AG10803 (cell line): ENCODE data around the gene UMPS.

Source experiments
- DNase-seq: peaks from one replicate; pipeline ENCODE4 v3.0.0; 2010; ENCODE audit warnings: low read depth
- H3K4me3 ChIP-seq: 2 replicates; pipeline ENCODE4 v1.5.1; 2011; ENCODE audit warnings: mild to moderate bottlenecking, low read length, control low read depth
- TF ChIP-seq, protein P1 (sequence below): conservative IDR thresholded peaks from 2 replicates; pipeline ENCODE4 v1.5.1; 2011; ENCODE audit warnings: mild to moderate bottlenecking, low read length, control low read depth, inconsistent platforms

The UMPS gene

GRCh38 chr3:124767691-124768090 lies 37.4 kb downstream of the UMPS start:
- no peak overlapping the region for H3K4me3 ChIP-seq
- TF ChIP-seq, protein P1, sequence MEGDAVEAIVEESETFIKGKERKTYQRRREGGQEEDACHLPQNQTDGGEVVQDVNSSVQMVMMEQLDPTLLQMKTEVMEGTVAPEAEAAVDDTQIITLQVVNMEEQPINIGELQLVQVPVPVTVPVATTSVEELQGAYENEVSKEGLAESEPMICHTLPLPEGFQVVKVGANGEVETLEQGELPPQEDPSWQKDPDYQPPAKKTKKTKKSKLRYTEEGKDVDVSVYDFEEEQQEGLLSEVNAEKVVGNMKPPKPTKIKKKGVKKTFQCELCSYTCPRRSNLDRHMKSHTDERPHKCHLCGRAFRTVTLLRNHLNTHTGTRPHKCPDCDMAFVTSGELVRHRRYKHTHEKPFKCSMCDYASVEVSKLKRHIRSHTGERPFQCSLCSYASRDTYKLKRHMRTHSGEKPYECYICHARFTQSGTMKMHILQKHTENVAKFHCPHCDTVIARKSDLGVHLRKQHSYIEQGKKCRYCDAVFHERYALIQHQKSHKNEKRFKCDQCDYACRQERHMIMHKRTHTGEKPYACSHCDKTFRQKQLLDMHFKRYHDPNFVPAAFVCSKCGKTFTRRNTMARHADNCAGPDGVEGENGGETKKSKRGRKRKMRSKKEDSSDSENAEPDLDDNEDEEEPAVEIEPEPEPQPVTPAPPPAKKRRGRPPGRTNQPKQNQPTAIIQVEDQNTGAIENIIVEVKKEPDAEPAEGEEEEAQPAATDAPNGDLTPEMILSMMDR, result no peak
- DNase-seq, result no peak

GRCh38 chr3:124768812-124769211 lies 38.6 kb downstream of the UMPS start:
- TF ChIP-seq, protein P1, result peak; percentile 35
- DNase-seq, result no peak

GRCh38 chr3:124769462-124769861 lies 39.2 kb downstream of the UMPS start:
- TF ChIP-seq, protein P1, result no peak
- no peak for DNase-seq
- no peak overlapping the region for H3K4me3 ChIP-seq

More at GRCh38 chr3:124768812-124769211, 38.6 kb downstream of the UMPS start:
- H3K4me3 ChIP-seq, result no peak overlapping the region

DNA sequence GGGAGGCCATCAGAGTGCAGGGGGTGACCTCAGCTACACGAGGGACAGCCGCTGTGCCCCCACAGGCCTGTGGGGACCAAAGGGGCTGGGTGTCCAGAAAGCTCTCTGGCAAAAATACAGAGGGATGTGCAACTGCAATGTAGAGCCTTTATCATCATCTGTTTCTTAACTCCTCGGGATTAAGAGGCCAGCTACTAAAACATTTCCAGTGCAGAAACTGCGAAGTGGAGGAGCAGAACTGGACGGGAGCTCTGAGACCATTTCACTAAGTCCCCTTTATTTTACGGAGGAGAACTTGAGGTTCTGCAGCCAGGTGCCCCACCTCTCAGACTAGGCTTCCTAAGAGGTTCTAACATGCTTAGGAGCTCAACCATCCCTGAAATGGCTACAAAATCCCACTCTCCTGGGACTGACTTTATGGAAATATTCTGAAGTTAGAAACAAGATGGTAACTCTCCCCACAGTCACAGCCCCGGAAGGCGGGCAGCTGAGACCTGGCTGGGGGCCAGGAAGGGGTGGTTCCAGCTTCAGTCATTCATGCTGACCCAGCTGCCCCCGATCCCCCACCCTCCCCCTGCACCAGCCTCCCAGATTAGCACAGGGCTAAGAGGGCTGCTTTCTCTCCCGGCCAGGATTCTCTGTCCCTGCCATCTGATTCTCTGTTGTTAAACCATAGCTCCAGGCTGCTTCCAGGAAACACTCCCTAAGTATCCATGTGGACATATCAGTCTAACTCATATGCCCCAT lies 40.3 kb downstream of the UMPS start:
- DNase-seq, result no peak
- no peak overlapping the region for H3K4me3 ChIP-seq
- TF ChIP-seq, protein P1, result no peak

DNA sequence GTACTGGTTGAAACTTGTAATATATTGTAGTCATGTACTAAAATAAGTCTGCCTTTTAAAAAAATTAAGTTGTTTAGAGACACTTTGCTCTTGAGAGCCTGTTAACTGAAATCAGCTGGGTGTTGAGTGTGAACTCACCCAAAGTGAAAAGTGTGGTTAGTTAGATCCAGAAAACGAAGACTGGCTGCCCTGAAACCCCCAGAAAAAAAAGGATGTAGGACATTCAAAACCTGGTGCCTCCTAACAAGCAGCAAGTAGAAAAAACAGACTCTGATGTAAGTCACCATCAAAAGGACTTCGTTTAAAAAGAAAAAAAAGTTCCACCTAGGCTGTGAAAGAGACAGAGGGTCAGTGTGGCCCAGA lies 40.8 kb downstream of the UMPS start:
- DNase-seq, result no peak
- no peak overlapping the region for H3K4me3 ChIP-seq
- TF ChIP-seq, protein P1, result no peak

DNA sequence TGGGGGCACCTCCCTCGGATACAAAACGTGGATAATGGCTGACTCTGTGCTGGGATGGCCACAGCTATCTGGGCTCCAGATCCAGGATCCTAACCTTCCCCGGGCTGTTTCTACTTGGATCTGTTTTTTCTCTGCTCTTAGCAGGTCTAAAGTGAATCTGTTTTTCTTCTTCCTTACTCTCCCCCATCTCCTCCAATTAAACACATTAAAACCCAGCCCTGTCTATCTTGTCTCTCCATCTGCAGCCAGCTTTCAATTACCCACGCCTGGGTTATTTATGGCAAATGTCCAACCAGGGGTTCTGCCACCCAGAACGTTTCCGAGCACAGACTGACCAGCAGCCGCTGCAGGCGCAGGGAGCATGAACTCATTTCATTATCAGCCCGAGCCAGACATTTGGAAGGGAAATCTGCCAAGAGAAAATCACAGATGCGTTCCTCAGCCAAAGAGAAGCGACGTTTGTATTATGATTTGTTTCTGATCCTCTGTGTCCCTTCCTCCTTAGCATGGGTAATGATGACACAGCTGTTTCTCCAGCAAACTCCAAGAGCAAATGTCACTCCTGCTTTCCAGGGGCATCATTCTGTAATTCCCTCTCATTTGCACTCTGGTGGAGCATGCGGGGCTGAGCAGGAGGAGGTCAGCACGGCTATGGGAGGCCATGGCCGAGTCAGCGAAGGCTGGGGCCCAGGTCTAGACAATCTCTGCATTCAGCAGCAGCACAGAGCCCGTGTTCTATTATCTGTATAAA lies 42.0 kb downstream of the UMPS start:
- DNase-seq, result peak; percentile 75
- TF ChIP-seq, protein P1, result no peak
- no peak overlapping the region for H3K4me3 ChIP-seq
